H1 (cell line): ENCODE results near the gene PITX1. TPM values are rescaled to one million over a fixed set of nuclear protein-coding genes. Genes with fewer than 3 reads are reported as not detected.

Experiments
- CTCF ChIA-PET: fragments of 300-600 bp; sonication (Branson Sonifier 250); formaldehyde crosslinking; loops from one replicate; lab custom pipeline; 2021; ENCODE audit not compliant: partially characterized antibody; lab: Charles Lee
- POLR2A ChIA-PET: fragments of 300-600 bp; sonication (Branson Sonifier 250); formaldehyde crosslinking; loops from one replicate; lab custom pipeline; 2021; ENCODE audit warnings: inconsistent platforms; ENCODE audit not compliant: partially characterized antibody; lab: Charles Lee
- DNase-seq, 2 experiments: peaks; one replicate each; pipeline versions ENCODE4 v3.0.0 to v3.0.0-alpha.2; 2010 to 2022; ENCODE audit warnings: low spot score in 2 of 2, low read depth in 1 of 2, mixed read lengths in 1 of 2
- FAIRE-seq: peaks from 2 replicates; lab custom pipeline; 2011; peaks lifted over from hg19 to GRCh38; lab: Jason Lieb, UNC
- H2AFZ ChIP-seq: 2 replicates; pipeline ENCODE4 v1.8.1; 2012; ENCODE audit warnings: low read length, inconsistent platforms
- H2AK5ac ChIP-seq: 2 replicates; pipeline ENCODE4 v1.6.1; 2013; ENCODE audit warnings: low read depth, low read length
- H2BK120ac ChIP-seq: replicated peaks from 2 replicates; pipeline ENCODE3; 2013; ENCODE audit warnings: low read depth, low read length, inconsistent platforms
- H2BK12ac ChIP-seq: 2 replicates; pipeline ENCODE4 v1.6.1; 2013; ENCODE audit warnings: low read depth, low read length
- H2BK15ac ChIP-seq: 2 replicates; pipeline ENCODE4 v1.6.1; 2013; ENCODE audit warnings: low read length
- H2BK20ac ChIP-seq: 2 replicates; pipeline ENCODE4 v1.6.1; 2013; ENCODE audit warnings: low read length
- H2BK5ac ChIP-seq: 2 replicates; pipeline ENCODE4 v1.6.1; 2013; ENCODE audit warnings: low read depth, low read length
- H3K14ac ChIP-seq: 2 replicates; pipeline ENCODE4 v1.6.1; 2013; ENCODE audit warnings: inconsistent platforms; ENCODE audit not compliant: insufficient read length
- H3K18ac ChIP-seq: 2 replicates; pipeline ENCODE4 v1.6.1; 2013; ENCODE audit warnings: low read length; ENCODE audit errors: extremely low read depth
- H3K23ac ChIP-seq: 2 replicates; pipeline ENCODE4 v1.6.1; 2013; ENCODE audit warnings: inconsistent platforms; ENCODE audit not compliant: insufficient read length
- H3K23me2 ChIP-seq: 2 replicates; pipeline ENCODE4 v1.6.1; 2013; ENCODE audit warnings: low read depth, low read length
- H3K27ac ChIP-seq: 2 replicates; pipeline ENCODE4 v1.6.1; 2011; ENCODE audit warnings: low read depth, low read length, inconsistent platforms
- H3K27me3 ChIP-seq, 4 experiments: replicated peaks in 1 of 4; 1 replicate in 1 of 4; 2 replicates in 3 of 4; pipeline versions ENCODE4 v1.6.1 to v1.8.1; 2011 to 2013; ENCODE audit warnings: low read length in 3 of 4, mild to moderate bottlenecking in 3 of 4, inconsistent platforms in 2 of 4, mixed read lengths in 2 of 4, moderate library complexity in 1 of 4; ENCODE audit not compliant: control insufficient read depth in 3 of 4, insufficient read depth in 3 of 4; ENCODE audit errors: extremely low read depth in 1 of 4
- H3K36me3 ChIP-seq, 4 experiments: 2 replicates each; pipeline versions ENCODE4 v1.6.1 to v1.8.1; 2011 to 2013; ENCODE audit warnings: mild to moderate bottlenecking in 4 of 4, low read length in 3 of 4, moderate library complexity in 2 of 4, control low read depth in 1 of 4, inconsistent platforms in 1 of 4; ENCODE audit not compliant: insufficient read depth in 4 of 4, control insufficient read depth in 2 of 4
- H3K4ac ChIP-seq: replicated peaks from 2 replicates; pipeline ENCODE3; 2013; ENCODE audit warnings: low read length, low read depth, mixed read lengths, inconsistent platforms; ENCODE audit not compliant: insufficient read length
- H3K4me1 ChIP-seq, 4 experiments: replicated peaks in 1 of 4; 1 replicate in 1 of 4; 2 replicates in 3 of 4; pipeline versions ENCODE4 v1.6.1 to v1.8.1; 2011 to 2013; ENCODE audit warnings: low read length in 3 of 4, inconsistent platforms in 2 of 4, mixed read lengths in 1 of 4; ENCODE audit not compliant: insufficient read depth in 4 of 4, control insufficient read depth in 3 of 4
- H3K4me2 ChIP-seq, 2 experiments: 2 replicates each; pipeline versions ENCODE4 v1.6.1 to v1.8.1; 2011 to 2013; ENCODE audit warnings: low read depth in 2 of 2, low read length in 2 of 2, control low read depth in 1 of 2, inconsistent platforms in 1 of 2, mild to moderate bottlenecking in 1 of 2; ENCODE audit not compliant: insufficient read depth in 1 of 2
- H3K4me3 ChIP-seq, 4 experiments: fragments of 200-600, 300-600 bp in 1 of 4; sonication (generic), shearing (Covaris generic), sonication (Bioruptor Twin) in 1 of 4; 2 replicates each; pipeline versions ENCODE4 v1.5.1 to v1.8.1; 2011 to 2016; ENCODE audit warnings: low read length in 4 of 4, low read depth in 3 of 4, control low read depth in 2 of 4, inconsistent platforms in 2 of 4, mild to moderate bottlenecking in 2 of 4, mixed read lengths in 1 of 4, moderate library complexity in 1 of 4; ENCODE audit not compliant: insufficient read depth in 2 of 4; ENCODE audit errors: extremely low read depth in 1 of 4
- H3K56ac ChIP-seq: replicated peaks from 2 replicates; pipeline ENCODE3; 2013; ENCODE audit warnings: low read depth, mild to moderate bottlenecking, mixed read lengths, low read length, inconsistent platforms; ENCODE audit not compliant: insufficient read length
- H3K79me1 ChIP-seq: 2 replicates; pipeline ENCODE4 v1.6.1; 2013; ENCODE audit warnings: low read depth, low read length, control low read depth
- H3K79me2 ChIP-seq, 2 experiments: 2 replicates each; pipeline versions ENCODE4 v1.6.1 to v1.8.1; 2012 to 2013; ENCODE audit warnings: low read length in 2 of 2, mild to moderate bottlenecking in 2 of 2, inconsistent platforms in 1 of 2; ENCODE audit not compliant: insufficient read depth in 2 of 2, control insufficient read depth in 1 of 2
- H3K9ac ChIP-seq, 4 experiments: replicated peaks in 1 of 4; 1 replicate in 1 of 4; 2 replicates in 3 of 4; pipeline versions ENCODE4 v1.6.1 to v1.8.1; 2011 to 2013; ENCODE audit warnings: low read depth in 3 of 4, low read length in 3 of 4, control low read depth in 2 of 4, mild to moderate bottlenecking in 2 of 4, moderate library complexity in 2 of 4, inconsistent platforms in 1 of 4; ENCODE audit errors: extremely low read depth in 1 of 4
- H3K9me3 ChIP-seq, 2 experiments: 2 replicates each; pipeline versions ENCODE4 v1.6.1 to v1.8.1; 2012 to 2013; ENCODE audit warnings: mild to moderate bottlenecking in 2 of 2, moderate library complexity in 2 of 2, control low read depth in 1 of 2, inconsistent platforms in 1 of 2, low read depth in 1 of 2, low read length in 1 of 2, mixed read lengths in 1 of 2; ENCODE audit not compliant: insufficient read depth in 2 of 2
- H4K20me1 ChIP-seq, 2 experiments: replicated peaks in 1 of 2; 2 replicates each; pipeline versions ENCODE3 to v1.8.1; 2011 to 2013; ENCODE audit warnings: inconsistent platforms in 2 of 2, low read length in 2 of 2, mild to moderate bottlenecking in 1 of 2; ENCODE audit not compliant: insufficient read depth in 2 of 2, control insufficient read depth in 1 of 2
- H4K5ac ChIP-seq: 2 replicates; pipeline ENCODE4 v1.6.1; 2013; ENCODE audit warnings: low read length, low read depth, mixed read lengths, inconsistent platforms; ENCODE audit not compliant: insufficient read length
- H4K8ac ChIP-seq: 2 replicates; pipeline ENCODE4 v1.8.0; 2013; ENCODE audit warnings: mild to moderate bottlenecking, moderate library complexity, low read length, inconsistent platforms; ENCODE audit not compliant: insufficient read depth; ENCODE audit errors: extremely low read depth
- H4K91ac ChIP-seq: replicated peaks from 2 replicates; pipeline ENCODE3; 2013; ENCODE audit warnings: low read length, mixed read lengths, inconsistent platforms; ENCODE audit not compliant: insufficient read length
- BACH1 ChIP-seq: IDR thresholded peaks from 2 replicates; pipeline ENCODE4 v1.6.1; 2012; ENCODE audit warnings: low read length, improper control_type of control experiment
- CHD2 ChIP-seq: IDR thresholded peaks from 2 replicates; pipeline ENCODE4 v1.6.1; 2012; ENCODE audit warnings: low read length, improper control_type of control experiment
- CTCF ChIP-seq, 3 experiments: IDR thresholded peaks; 1 replicate in 2 of 3; 2 replicates in 1 of 3; pipeline versions ENCODE4 v1.5.1 to v1.6.1; 2011; ENCODE audit warnings: low read length in 3 of 3, mild to moderate bottlenecking in 3 of 3, inconsistent platforms in 2 of 3, low read depth in 1 of 3, moderate library complexity in 1 of 3; ENCODE audit not compliant: insufficient read depth in 1 of 3; ENCODE audit errors: control extremely low read depth in 1 of 3
- EP300 ChIP-seq, 2 experiments: IDR thresholded peaks; 1 replicate in 1 of 2; 2 replicates in 1 of 2; pipeline ENCODE4 v1.6.1; 2011 to 2012; ENCODE audit warnings: low read depth in 2 of 2, low read length in 2 of 2, mild to moderate bottlenecking in 2 of 2, borderline replicate concordance in 1 of 2, inconsistent platforms in 1 of 2, moderate library complexity in 1 of 2
- HDAC2 ChIP-seq, 2 experiments: fragments of 300-600 bp in 1 of 2; sonication (generic) in 1 of 2; IDR thresholded peaks; 2 replicates each; pipeline ENCODE4 v1.6.1; 2011 to 2012; ENCODE audit warnings: low read depth in 2 of 2, low read length in 2 of 2, mild to moderate bottlenecking in 2 of 2, moderate library complexity in 2 of 2, borderline replicate concordance in 1 of 2, inconsistent platforms in 1 of 2
- HDAC6 ChIP-seq: IDR thresholded peaks from one replicate; pipeline ENCODE4 v1.7.1; 2012; ENCODE audit warnings: low read depth, mild to moderate bottlenecking, inconsistent platforms, low read length, moderate library complexity
- KDM1A ChIP-seq: fragments of 200-600, 300-600 bp; sonication (generic); IDR thresholded peaks from 2 replicates; pipeline ENCODE4 v1.7.1; 2016; ENCODE audit warnings: mild to moderate bottlenecking, low read length, borderline replicate concordance
- POLR2A ChIP-seq, 2 experiments: IDR thresholded peaks; 1 replicate in 1 of 2; 2 replicates in 1 of 2; pipeline ENCODE4 v1.6.1; 2011; ENCODE audit warnings: low read depth in 2 of 2, low read length in 2 of 2, mild to moderate bottlenecking in 2 of 2; ENCODE audit errors: control extremely low read depth in 1 of 2
- RXRA ChIP-seq: IDR thresholded peaks from 2 replicates; pipeline ENCODE4 v1.6.1; 2011; ENCODE audit warnings: low read depth, mild to moderate bottlenecking, low read length, moderate library complexity; ENCODE audit not compliant: insufficient read depth
- TAF1 ChIP-seq: IDR thresholded peaks from 2 replicates; pipeline ENCODE4 v1.6.1; 2011; ENCODE audit warnings: mild to moderate bottlenecking, low read depth, low read length
- TBP ChIP-seq: IDR thresholded peaks from 2 replicates; pipeline ENCODE4 v1.6.1; 2011; ENCODE audit warnings: low read depth, low read length, improper control_type of control experiment
- TEAD4 ChIP-seq: IDR thresholded peaks from 2 replicates; pipeline ENCODE4 v1.6.1; 2012; ENCODE audit warnings: low read depth, low read length, inconsistent platforms, mixed read lengths
- YY1 ChIP-seq: IDR thresholded peaks from 2 replicates; pipeline ENCODE4 v1.6.1; 2011; ENCODE audit warnings: low read depth, mild to moderate bottlenecking, low read length
- WGBS, 2 experiments: shearing (Covaris generic) in 1 of 2; methylation state at CpG; one replicate each; pipeline versions ENCODE4 v1.1.6 to v1.1.7; 2013 to 2015; ENCODE audit warnings: low lambda C conversion rate in 2 of 2, mixed read lengths in 2 of 2, inconsistent platforms in 1 of 2, low coverage in 1 of 2, missing lambda C conversion rate in 1 of 2; ENCODE audit not compliant: insufficient replicate concordance in 2 of 2, insufficient coverage in 1 of 2, insufficient read length in 1 of 2; ENCODE audit errors: extremely low coverage in 1 of 2, missing lambda C conversion rate in 1 of 2; 5-methylcytosine and 5-hydroxymethylcytosine counted together
- polyA plus RNA-seq, 7 experiments: library from polyadenylated mRNA; depleted of rRNA in 3 of 7; stranded (reverse) in 5 of 7; unstranded in 2 of 7; fragments of >200 nt in 5 of 7; fragments of 200-250 nt in 2 of 7; gene quantifications; 1 replicate in 5 of 7; 2 replicates in 1 of 7; 4 replicates in 1 of 7; pipeline versions ENCODE4 v1.2.1 to v1.2.3, GENCODE V29; 2011 to 2013; ENCODE audit warnings: missing spikeins in 2 of 7, mixed read lengths in 2 of 7
- total RNA-seq: library from RNA; stranded (reverse); fragmentation: NEBNext Ultra II Directional; extraction: Animal tissue kit (Norgen Biotek cat#: 25700); gene quantifications from 2 replicates; pipeline ENCODE4 v1.2.1, GENCODE V29; 2021

PITX1 gene
- total and polyA plus RNA-seq, 2 of the 8 experiments (the other 6 are each of a cell fraction or from before 2014, with no cell fraction given): 0.03 TPM; not detected in 1

GRCh38 chr5:135004376-135004775 lies 29.7 kb downstream of the PITX1 start:
- H2BK120ac ChIP-seq: no peak overlapping the region
- FAIRE-seq (no peak), DNase-seq (no peak)
- H2BK15ac ChIP-seq: no peak overlapping the region
- no peak overlapping the region for H3K4me3 ChIP-seq
- POLR2A ChIA-PET: no interaction called here
- H3K9me3 ChIP-seq: no peaks in the 10 kb centered on the region
- no peaks in the 10 kb centered on the region for H4K20me1 ChIP-seq
- H3K27ac ChIP-seq: no peak overlapping the region
- no peak overlapping the region for H3K23ac ChIP-seq
- H3K4me1 ChIP-seq: no peaks in the 10 kb centered on the region; a peak in 1 of 7 replicates
- CTCF ChIA-PET: no interaction called here
- H3K23me2 ChIP-seq: no peaks in the 10 kb centered on the region
- no peak overlapping the region for H4K8ac ChIP-seq
- no peak overlapping the region for H3K4me2 ChIP-seq
- H2BK5ac ChIP-seq: no peak overlapping the region
- no peak overlapping the region for H3K56ac ChIP-seq
- no peak overlapping the region for H3K18ac ChIP-seq
- H2AFZ ChIP-seq: no peak overlapping the region
- H3K4ac ChIP-seq: no peak overlapping the region
- no peak overlapping the region for H3K14ac ChIP-seq
- no peak overlapping the region for H2BK12ac ChIP-seq
- H3K9ac ChIP-seq: no peak overlapping the region
- H3K79me2 ChIP-seq: no peaks in the 10 kb centered on the region
- H3K27me3 ChIP-seq: no peaks in the 10 kb centered on the region
- H4K91ac ChIP-seq: no peak overlapping the region
- no peak overlapping the region for H4K5ac ChIP-seq
- 65% methylated on average over 3 of the region's 3 CpGs; no CpG with 5 or more reads in 1 of the 2 experiments for WGBS, 2 experiments
- no peak overlapping the region for H2BK20ac ChIP-seq
- no peaks in the 10 kb centered on the region for H3K36me3 ChIP-seq
- no peaks in the 10 kb centered on the region for H3K79me1 ChIP-seq
- no peak overlapping the region for H2AK5ac ChIP-seq
- TF ChIP-seq POLR2A (IDR thresholded peaks at IDR 0.05; ENCODE audit: control extremely low read depth in 1 of 2, low read depth in 2 of 2, low read length in 2 of 2) (no peak), RXRA (no peak), TAF1 (no peak), CHD2 (no peak), EP300 (IDR thresholded peaks at IDR 0.05; ENCODE audit: borderline replicate concordance in 1 of 2, low read depth in 2 of 2, low read length in 2 of 2) (no peak), TBP (no peak), BACH1 (no peak), KDM1A (no peak), YY1 (no peak), HDAC2 (IDR thresholded peaks at IDR 0.05; ENCODE audit: borderline replicate concordance in 1 of 2, low read depth in 2 of 2, low read length in 2 of 2) (no peak), HDAC6 (no peak), CTCF (IDR thresholded peaks at IDR 0.05; ENCODE audit: control extremely low read depth in 1 of 3, insufficient read depth in 1 of 3, low read depth in 1 of 3, low read length in 3 of 3) (no peak), TEAD4 (no peak)
